HCT116 (cell line): Measurements from ENCODE around the gene WNT16. TPM values are rescaled to one million over a fixed set of nuclear protein-coding genes. Genes with fewer than 3 reads are reported as not detected.

ENCODE experiments used
- ATAC-seq: fragments of 200-7000 bp; cut with Tn5 transposase; 2 replicates; pipeline ENCODE4 v1.9.1; 2020; ENCODE audit warnings: mild to moderate bottlenecking, moderate library complexity
- BruUV-seq: library from RNA; stranded (reverse); fragments of 400-500 nt; replicated peaks from 2 replicates; lab custom pipeline; 2021; lab: Mats Ljungman, UMichigan
- CTCF ChIA-PET: fragments of 300-600 bp; sonication (Branson Sonifier 250); formaldehyde crosslinking; loops from one replicate; lab custom pipeline; 2021; ENCODE audit warnings: antibody characterized with exemption; lab: Charles Lee
- POLR2A ChIA-PET: fragments of 300-600, 350-600 bp; sonication (Branson Sonifier 250); formaldehyde crosslinking; loops from one replicate; lab custom pipeline; 2021; ENCODE audit warnings: antibody characterized with exemption; lab: Charles Lee
- RAD21 ChIA-PET, 2 experiments: fragments of 300-600 bp; sonication (Branson Sonifier 250); formaldehyde crosslinking; loops; one replicate each; lab custom pipeline; 2023; ENCODE audit warnings: low total read pairs in 2 of 2; ENCODE audit not compliant: uncharacterized antibody in 2 of 2, unreplicated experiment in 2 of 2, low non-redundant PET in 1 of 2; lab: Charles Lee
- DNase-seq: peaks from one replicate; pipeline ENCODE4 v3.0.0-alpha.2; 2010; ENCODE audit warnings: low read depth, low spot score
- H2AFZ ChIP-seq: fragments of 200-600 bp; shearing (Covaris generic), sonication (generic); 2 replicates; pipeline ENCODE4 v1.6.1; 2017; ENCODE audit warnings: low read depth, mixed run types, mixed read lengths, antibody characterized with exemption, low read length; ENCODE audit not compliant: poor library complexity, severe bottlenecking
- H3K27ac ChIP-seq: 2 replicates; pipeline ENCODE4 v1.5.1; 2012; ENCODE audit warnings: low read depth, low read length
- H3K27me3 ChIP-seq: fragments of 200-600 bp; sonication (generic); 2 replicates; pipeline ENCODE4 v1.6.1; 2016; ENCODE audit warnings: mixed run types, low read length, mixed read lengths; ENCODE audit not compliant: insufficient read depth
- H3K36me3 ChIP-seq, 2 experiments: fragments of 200-500 bp in 1 of 2; fragments of 200-600 bp in 1 of 2; sonication (Bioruptor generic) in 1 of 2; sonication (generic) in 1 of 2; 2 replicates each; pipeline versions ENCODE4 v1.5.1 to v1.6.1; 2014 to 2016; ENCODE audit warnings: low read length in 2 of 2, inconsistent platforms in 1 of 2, mixed read lengths in 1 of 2, mixed run types in 1 of 2; ENCODE audit not compliant: insufficient read depth in 2 of 2, control insufficient read depth in 1 of 2
- H3K4me1 ChIP-seq, 2 experiments: fragments of 200-600 bp in 1 of 2; sonication (generic) in 1 of 2; 2 replicates each; pipeline versions ENCODE4 v1.5.1 to v1.6.1; 2012 to 2017; ENCODE audit warnings: low read length in 2 of 2, inconsistent platforms in 1 of 2, mild to moderate bottlenecking in 1 of 2, mixed read lengths in 1 of 2, mixed run types in 1 of 2, moderate library complexity in 1 of 2; ENCODE audit not compliant: insufficient read depth in 2 of 2, control insufficient read depth in 1 of 2
- H3K4me2 ChIP-seq: fragments of 200-600 bp; sonication (generic); 2 replicates; pipeline ENCODE4 v1.6.1; 2017; ENCODE audit warnings: mixed run types, low read length, mixed read lengths
- H3K4me3 ChIP-seq, 2 experiments: fragments of 200-600 bp in 1 of 2; sonication (generic) in 1 of 2; replicated peaks in 1 of 2; 2 replicates each; pipeline ENCODE4 v1.5.1; 2011 to 2016; ENCODE audit warnings: low read length in 2 of 2, control low read depth in 1 of 2, low read depth in 1 of 2, mild to moderate bottlenecking in 1 of 2, mixed read lengths in 1 of 2, mixed run types in 1 of 2
- H3K79me2 ChIP-seq: fragments of 200-600 bp; sonication (generic); 2 replicates; pipeline ENCODE4 v1.6.1; 2017; ENCODE audit warnings: mild to moderate bottlenecking, mixed run types, low read length, moderate library complexity, mixed read lengths; ENCODE audit not compliant: insufficient read depth
- H3K9ac ChIP-seq: fragments of 200-600 bp; sonication (generic); 2 replicates; pipeline ENCODE4 v1.6.1; 2016; ENCODE audit warnings: low read length, mixed read lengths
- H3K9me2 ChIP-seq: fragments of 200-600 bp; sonication (generic), shearing (Covaris generic); 2 replicates; pipeline ENCODE4 v1.6.1; 2017; ENCODE audit warnings: mixed run types, mild to moderate bottlenecking, moderate library complexity; ENCODE audit not compliant: insufficient read depth
- H3K9me3 ChIP-seq, 2 experiments: fragments of 200-500 bp in 1 of 2; fragments of 200-600 bp in 1 of 2; sonication (Bioruptor generic) in 1 of 2; sonication (generic) in 1 of 2; 2 replicates each; pipeline ENCODE4 v1.6.1; 2014 to 2017; ENCODE audit warnings: low read length in 2 of 2, mixed read lengths in 2 of 2, inconsistent platforms in 1 of 2, low read depth in 1 of 2, mild to moderate bottlenecking in 1 of 2, mixed run types in 1 of 2, moderate library complexity in 1 of 2; ENCODE audit not compliant: control insufficient read depth in 1 of 2, insufficient read depth in 1 of 2
- H4K20me1 ChIP-seq: fragments of 200-600 bp; sonication (generic), shearing (Covaris generic); 2 replicates; pipeline ENCODE4 v1.6.1; 2017; ENCODE audit warnings: mixed run types, mild to moderate bottlenecking, moderate library complexity; ENCODE audit not compliant: insufficient read depth
- ATF3 ChIP-seq: IDR thresholded peaks from 2 replicates; pipeline ENCODE4 v1.6.1; 2012
- CEBPB ChIP-seq: IDR thresholded peaks from 2 replicates; pipeline ENCODE4 v1.6.1; 2012; ENCODE audit warnings: low read depth
- CTCF ChIP-seq, 3 experiments: fragments of 200-600 bp in 1 of 3; sonication (generic) in 1 of 3; IDR thresholded peaks in 2 of 3; conservative IDR thresholded peaks in 1 of 3; 2 replicates each; pipeline ENCODE4 v1.5.1; 2012 to 2017; ENCODE audit warnings: low read depth in 2 of 3, low read length in 2 of 3, antibody characterized with exemption in 1 of 3, borderline replicate concordance in 1 of 3, control low read depth in 1 of 3, mild to moderate bottlenecking in 1 of 3, mixed read lengths in 1 of 3, mixed run types in 1 of 3, moderate library complexity in 1 of 3; ENCODE audit not compliant: insufficient read depth in 1 of 3
- EGR1 ChIP-seq: IDR thresholded peaks from 2 replicates; pipeline ENCODE4 v1.6.1; 2012; ENCODE audit warnings: low read depth
- ELF1 ChIP-seq: IDR thresholded peaks from 2 replicates; pipeline ENCODE4 v1.6.1; 2012; ENCODE audit warnings: low read depth, borderline replicate concordance
- EZH2 ChIP-seq: fragments of 200-600 bp; sonication (generic); IDR thresholded peaks from 2 replicates; pipeline ENCODE4 v1.6.1; 2017; ENCODE audit warnings: antibody characterized with exemption, mixed run types
- POLR2A ChIP-seq: IDR thresholded peaks from 2 replicates; pipeline ENCODE4 v1.7.0; 2011; ENCODE audit warnings: borderline replicate concordance; ENCODE audit not compliant: insufficient read depth, insufficient read length; ENCODE audit errors: extremely low read depth
- POLR2AphosphoS5 ChIP-seq: IDR thresholded peaks from 2 replicates; pipeline ENCODE4 v1.6.1; 2011; ENCODE audit warnings: mild to moderate bottlenecking, low read depth, low read length, moderate library complexity
- REST ChIP-seq: IDR thresholded peaks from 2 replicates; pipeline ENCODE4 v1.6.1; 2012; ENCODE audit warnings: low read depth
- SP1 ChIP-seq: IDR thresholded peaks from 2 replicates; pipeline ENCODE4 v1.6.1; 2012; ENCODE audit warnings: low read depth
- SRF ChIP-seq: IDR thresholded peaks from 2 replicates; pipeline ENCODE4 v1.6.1; 2012; ENCODE audit warnings: low read depth
- TCF7L2 ChIP-seq: IDR thresholded peaks from 2 replicates; pipeline ENCODE4 v1.7.0; 2011; ENCODE audit warnings: borderline replicate concordance, inconsistent platforms; ENCODE audit not compliant: insufficient read depth, insufficient read length; ENCODE audit errors: extremely low read depth
- YY1 ChIP-seq: IDR thresholded peaks from 2 replicates; pipeline ENCODE4 v1.6.1; 2011; ENCODE audit warnings: low read length, low read depth, moderate library complexity, mild to moderate bottlenecking; ENCODE audit not compliant: insufficient replicate concordance; ENCODE audit errors: extremely low read depth
- ZNF274 ChIP-seq: fragments of 200-500 bp; sonication (Bioruptor generic); IDR thresholded peaks from 2 replicates; pipeline ENCODE4 v1.6.1; 2014; ENCODE audit warnings: mild to moderate bottlenecking, low read depth, low read length, inconsistent platforms
- intact Hi-C: fragments of 100-400 bp; cut with micrococcal nuclease; formaldehyde crosslinking; loops from 2 replicates; pipeline ENCODE4 v1.10.0; 2022
- total RNA-seq: library from RNA; stranded (reverse); gene quantifications from one replicate; pipeline ENCODE4 v1.2.1, GENCODE V29; 2021; ENCODE audit not compliant: unreplicated experiment

The WNT16 gene
- total RNA-seq, 1 experiment from 2014 or later: 152 TPM

GRCh38 chr7:121344093-121344492, 15.3 kb downstream of the WNT16 start:
- H4K20me1 ChIP-seq: no peaks in the 10 kb centered on the region
- ChIA-PET RAD21 (no interaction called here), POLR2A (no interaction called here), CTCF (no interaction called here)
- H3K4me3 ChIP-seq: no peak overlapping the region
- intact Hi-C loops: no loop called here
- no peaks in the 10 kb centered on the region for H3K9me3 ChIP-seq
- peak overlapping the region; percentile 56; the same call in 1 of the 2 replicates for H3K27ac ChIP-seq
- no TSS peak for BruUV-seq
- H3K79me2 ChIP-seq: peaks cover 10% of the 10 kb centered on the region
- H3K4me1 ChIP-seq: peaks cover 19 to 73% of the 10 kb centered on the region in 2 experiments; a peak in 3 of 4 replicates
- no peak overlapping the region for H2AFZ ChIP-seq
- H3K4me2 ChIP-seq: no peak overlapping the region
- H3K36me3 ChIP-seq: peaks cover 7 to 14% of the 10 kb centered on the region in 2 experiments
- no peaks in the 10 kb centered on the region for H3K27me3 ChIP-seq
- ATAC-seq (no peak), DNase-seq (no peak)
- no peak overlapping the region for H3K9ac ChIP-seq
- no peaks in the 10 kb centered on the region for H3K9me2 ChIP-seq
- TF ChIP-seq CEBPB: peak; percentile 71
- 0 out of 2 replicates have a peak, but pooled peaks have one; percentile 6 for TF ChIP-seq SP1
- TF ChIP-seq SRF: no peak
- no peak for TF ChIP-seq EGR1
- no peak for TF ChIP-seq TCF7L2
- TF ChIP-seq ZNF274: no peak

GRCh38 chr7:121344497-121344896, 15.7 kb downstream of the WNT16 start:
- no peaks in the 10 kb centered on the region for H3K9me2 ChIP-seq
- BruUV-seq: no TSS peak
- H3K36me3 ChIP-seq: peaks cover 7 to 10% of the 10 kb centered on the region in 2 experiments
- ChIA-PET POLR2A (no interaction called here), CTCF (no interaction called here), RAD21 (no interaction called here)
- no peak overlapping the region for H3K4me2 ChIP-seq
- ATAC-seq: peak; percentile 16; the same call in 1 of the 2 replicates
- no peak overlapping the region for H3K4me3 ChIP-seq
- H3K27ac ChIP-seq: peak overlapping the region; percentile 56
- no peak overlapping the region for H3K9ac ChIP-seq
- H4K20me1 ChIP-seq: no peaks in the 10 kb centered on the region
- TF ChIP-seq ATF3 (no peak), ELF1 (no peak), POLR2AphosphoS5 (peak; percentile 48; the same call in 1 of the 2 replicates), SP1 (0 out of 2 replicates have a peak, but pooled peaks have one; percentile 1), YY1 (no peak), CTCF (IDR thresholded peaks at IDR 0.05 in 2 of 3, conservative IDR thresholded peaks at IDR 0.05 in 1 of 3; ENCODE audit: borderline replicate concordance in 1 of 3, insufficient read depth in 1 of 3, low read depth in 2 of 3, low read length in 2 of 3) (no peak), EZH2 (no peak), POLR2A (no peak), EGR1 (0 out of 2 replicates have a peak, but pooled peaks have one; percentile 2), REST (no peak)
- H3K27me3 ChIP-seq: no peaks in the 10 kb centered on the region
- no peak overlapping the region for H2AFZ ChIP-seq
- H3K4me1 ChIP-seq: peaks cover 19 to 69% of the 10 kb centered on the region in 2 experiments; a peak in 3 of 4 replicates
- no peaks in the 10 kb centered on the region for H3K9me3 ChIP-seq
- intact Hi-C loops: no loop called here
- no peak for DNase-seq
- peaks cover 6% of the 10 kb centered on the region for H3K79me2 ChIP-seq
